ENCODE data around the gene FARS2. TPM values are rescaled to one million over a fixed set of nuclear protein-coding genes. Genes with fewer than 3 reads are reported as not detected.

Gene FARS2
- total RNA-seq, 1 experiment from 2014 or later: 13.8 TPM

GRCh38 chr6:5250911-5251310, 10.4 kb upstream of the FARS2 start (continued):
- TF ChIP-seq FOSL1 (IDR thresholded peaks at IDR 0.05; ENCODE audit: low read depth) (no peak), RAD21 (IDR thresholded peaks at IDR 0.05; ENCODE audit: low read depth) (no peak), CEBPB (IDR thresholded peaks at IDR 0.05; ENCODE audit: low read depth) (no peak)

GRCh38 chr6:5256952-5257351, 4.4 kb upstream of the FARS2 start:
- Histone ChIP-seq H3K4me3 (replicated peaks in 1 of 2; ENCODE audit: low read depth in 1 of 2, low read length in 2 of 2) (no peak overlapping the region), H3K27me3 (ENCODE audit: insufficient read depth, low read length) (no peaks in the 10 kb centered on the region), H3K4me2 (ENCODE audit: low read length) (no peak overlapping the region), H3K9me3 (ENCODE audit: control insufficient read depth in 1 of 2, insufficient read depth in 1 of 2, low read depth in 1 of 2, low read length in 2 of 2) (no peaks in the 10 kb centered on the region), H3K79me2 (ENCODE audit: insufficient read depth, low read length) (peaks cover 64% of the 10 kb centered on the region), H3K27ac (ENCODE audit: low read depth, low read length) (no peak overlapping the region), H3K36me3 (ENCODE audit: control insufficient read depth in 1 of 2, insufficient read depth in 2 of 2, low read length in 2 of 2) (peaks cover 0 to 5% of the 10 kb centered on the region in 2 experiments; a peak in 1 of 4 replicates), H3K9me2 (ENCODE audit: insufficient read depth) (no peaks in the 10 kb centered on the region), H4K20me1 (ENCODE audit: insufficient read depth) (no peaks in the 10 kb centered on the region), H3K9ac (ENCODE audit: low read length) (no peak overlapping the region), H3K4me1 (ENCODE audit: control insufficient read depth in 1 of 2, insufficient read depth in 2 of 2, low read length in 2 of 2) (peaks cover 3 to 7% of the 10 kb centered on the region in 2 experiments; a peak in 2 of 4 replicates), H2AFZ (ENCODE audit: low read depth, low read length, poor library complexity, severe bottlenecking) (no peak overlapping the region)
- DNase-seq (ENCODE audit: low read depth, low spot score) (no peak), ATAC-seq (no peak)
- CTCF ChIA-PET: no interaction called here
- POLR2A ChIA-PET: no interaction called here
- TF ChIP-seq, protein P1, sequence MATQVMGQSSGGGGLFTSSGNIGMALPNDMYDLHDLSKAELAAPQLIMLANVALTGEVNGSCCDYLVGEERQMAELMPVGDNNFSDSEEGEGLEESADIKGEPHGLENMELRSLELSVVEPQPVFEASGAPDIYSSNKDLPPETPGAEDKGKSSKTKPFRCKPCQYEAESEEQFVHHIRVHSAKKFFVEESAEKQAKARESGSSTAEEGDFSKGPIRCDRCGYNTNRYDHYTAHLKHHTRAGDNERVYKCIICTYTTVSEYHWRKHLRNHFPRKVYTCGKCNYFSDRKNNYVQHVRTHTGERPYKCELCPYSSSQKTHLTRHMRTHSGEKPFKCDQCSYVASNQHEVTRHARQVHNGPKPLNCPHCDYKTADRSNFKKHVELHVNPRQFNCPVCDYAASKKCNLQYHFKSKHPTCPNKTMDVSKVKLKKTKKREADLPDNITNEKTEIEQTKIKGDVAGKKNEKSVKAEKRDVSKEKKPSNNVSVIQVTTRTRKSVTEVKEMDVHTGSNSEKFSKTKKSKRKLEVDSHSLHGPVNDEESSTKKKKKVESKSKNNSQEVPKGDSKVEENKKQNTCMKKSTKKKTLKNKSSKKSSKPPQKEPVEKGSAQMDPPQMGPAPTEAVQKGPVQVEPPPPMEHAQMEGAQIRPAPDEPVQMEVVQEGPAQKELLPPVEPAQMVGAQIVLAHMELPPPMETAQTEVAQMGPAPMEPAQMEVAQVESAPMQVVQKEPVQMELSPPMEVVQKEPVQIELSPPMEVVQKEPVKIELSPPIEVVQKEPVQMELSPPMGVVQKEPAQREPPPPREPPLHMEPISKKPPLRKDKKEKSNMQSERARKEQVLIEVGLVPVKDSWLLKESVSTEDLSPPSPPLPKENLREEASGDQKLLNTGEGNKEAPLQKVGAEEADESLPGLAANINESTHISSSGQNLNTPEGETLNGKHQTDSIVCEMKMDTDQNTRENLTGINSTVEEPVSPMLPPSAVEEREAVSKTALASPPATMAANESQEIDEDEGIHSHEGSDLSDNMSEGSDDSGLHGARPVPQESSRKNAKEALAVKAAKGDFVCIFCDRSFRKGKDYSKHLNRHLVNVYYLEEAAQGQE (IDR thresholded peaks at IDR 0.05; ENCODE audit: low read depth): no peak
- TF ChIP-seq CTCF (IDR thresholded peaks at IDR 0.05 in 2 of 3, conservative IDR thresholded peaks at IDR 0.05 in 1 of 3; ENCODE audit: borderline replicate concordance in 1 of 3, insufficient read depth in 1 of 3, low read depth in 2 of 3, low read length in 2 of 3) (no peak), EZH2phosphoT487 (IDR thresholded peaks at IDR 0.05; ENCODE audit: borderline replicate concordance) (no peak), POLR2A (IDR thresholded peaks at IDR 0.05; ENCODE audit: borderline replicate concordance, extremely low read depth, insufficient read depth, insufficient read length) (no peak), ZNF274 (IDR thresholded peaks at IDR 0.05; ENCODE audit: low read depth, low read length) (no peak), ZBTB33 (IDR thresholded peaks at IDR 0.05; ENCODE audit: extremely low read depth, insufficient replicate concordance, low read length) (no peak), ELF1 (IDR thresholded peaks at IDR 0.05; ENCODE audit: borderline replicate concordance, low read depth) (no peak)
- TF ChIP-seq, protein P2, sequence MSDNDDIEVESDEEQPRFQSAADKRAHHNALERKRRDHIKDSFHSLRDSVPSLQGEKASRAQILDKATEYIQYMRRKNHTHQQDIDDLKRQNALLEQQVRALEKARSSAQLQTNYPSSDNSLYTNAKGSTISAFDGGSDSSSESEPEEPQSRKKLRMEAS (IDR thresholded peaks at IDR 0.05): no peak
- intact Hi-C loops (cut with micrococcal nuclease): no loop called here
- RAD21 ChIA-PET (ENCODE audit: low non-redundant PET in 1 of 2, low total read pairs in 2 of 2, uncharacterized antibody in 2 of 2, unreplicated experiment in 2 of 2): no interaction called here
- BruUV-seq (replicated peaks): no TSS peak

Data from HCT116 (cell line).